ENCODE results near the gene PTCH2. TPM values are rescaled to one million over a fixed set of nuclear protein-coding genes. Genes with fewer than 3 reads are reported as not detected.

The PTCH2 gene
- total RNA-seq, 1 experiment from 2014 or later = 0.79 TPM

DNA sequence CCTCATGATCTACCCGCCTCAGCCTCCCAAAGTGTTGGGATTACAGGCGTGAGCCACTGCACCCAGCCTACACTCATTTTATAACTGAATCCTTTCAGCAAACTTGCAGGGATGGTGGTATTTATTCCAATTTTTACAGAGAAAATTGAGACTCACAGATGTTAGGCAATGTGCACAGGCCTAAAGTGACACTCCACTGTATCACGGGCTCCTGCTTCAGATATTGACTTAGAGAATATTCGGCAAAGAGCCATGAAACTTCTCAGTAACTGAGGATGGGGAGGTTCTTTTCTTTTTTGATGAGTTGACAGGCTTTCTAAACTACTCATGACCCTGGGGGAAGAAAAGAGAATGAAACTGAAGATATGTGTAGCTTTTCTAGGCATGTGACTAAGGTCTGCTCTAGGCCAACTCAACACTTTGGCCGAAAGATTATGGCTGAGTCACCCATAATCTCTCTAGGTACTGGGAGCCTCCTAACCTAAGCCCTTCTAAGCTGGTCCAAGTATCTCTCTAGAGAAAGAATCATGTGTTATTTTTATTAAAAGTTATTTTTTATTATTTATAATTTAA lies 19.9 kb upstream of the PTCH2 start:
- Histone ChIP-seq H3K23me2 (ENCODE audit: insufficient read length, low read depth, low read length, poor library complexity, severe bottlenecking) (no peaks in the 10 kb centered on the region), H2BK20ac (ENCODE audit: low read depth, low read length, poor library complexity, severe bottlenecking) (no peak overlapping the region), H2BK15ac (ENCODE audit: low read depth, low read length) (no peak overlapping the region), H3K23ac (ENCODE audit: insufficient read length, low read depth, low read length) (no peak overlapping the region), H3K14ac (ENCODE audit: insufficient read depth, low read length) (no peak overlapping the region), H3K79me2 (ENCODE audit: insufficient read depth, low read length) (no peaks in the 10 kb centered on the region), H4K8ac (replicated peaks; ENCODE audit: insufficient read length, low read depth, low read length) (no peak overlapping the region), H3K27me3 (ENCODE audit: insufficient read depth, low read length) (no peaks in the 10 kb centered on the region), H3K9ac (ENCODE audit: extremely low read depth, insufficient read length, low read length) (no peak overlapping the region), H3K4me2 (ENCODE audit: insufficient read depth, insufficient read length, low read length) (no peak overlapping the region), H3K27ac (ENCODE audit: insufficient read length, low read depth, low read length) (no peak overlapping the region), H3K18ac (ENCODE audit: insufficient read length, low read depth, low read length) (no peak overlapping the region), H3K56ac (ENCODE audit: insufficient read length, low read depth, low read length) (no peak overlapping the region), H4K91ac (ENCODE audit: insufficient read length, low read depth, low read length) (no peak overlapping the region), H3T11ph (ENCODE audit: low read length) (no peak overlapping the region), H3K4me1 (ENCODE audit: insufficient read depth, low read length) (no peaks in the 10 kb centered on the region), H3K9me3 (ENCODE audit: control insufficient read depth, low read depth, low read length) (no peaks in the 10 kb centered on the region), H2AK5ac (ENCODE audit: insufficient read length, low read length) (no peak overlapping the region), H3K4ac (ENCODE audit: low read depth, low read length) (no peak overlapping the region), H4K5ac (ENCODE audit: insufficient read length, low read depth, low read length) (no peak overlapping the region), H2BK12ac (ENCODE audit: insufficient read length, low read depth, low read length) (no peak overlapping the region), H2BK120ac (ENCODE audit: low read depth, low read length, poor library complexity, severe bottlenecking) (no peak overlapping the region), H2AFZ (ENCODE audit: low read length) (no peak overlapping the region), H2BK5ac (ENCODE audit: insufficient read length, low read length) (no peak overlapping the region), H3K79me1 (ENCODE audit: insufficient read depth, low read depth, low read length, poor library complexity, severe bottlenecking) (no peaks in the 10 kb centered on the region), H4K20me1 (ENCODE audit: control insufficient read depth, insufficient read depth, insufficient read length) (no peaks in the 10 kb centered on the region)
- H3K36me3 Mint-ChIP-seq (ENCODE audit: insufficient read depth in 1 of 3, low read depth in 3 of 3) = peaks cover 0 to 9% (median 5%) of the 10 kb centered on the region in 3 experiments; a peak in 3 of 7 replicates
- TF ChIP-seq, protein P1, sequence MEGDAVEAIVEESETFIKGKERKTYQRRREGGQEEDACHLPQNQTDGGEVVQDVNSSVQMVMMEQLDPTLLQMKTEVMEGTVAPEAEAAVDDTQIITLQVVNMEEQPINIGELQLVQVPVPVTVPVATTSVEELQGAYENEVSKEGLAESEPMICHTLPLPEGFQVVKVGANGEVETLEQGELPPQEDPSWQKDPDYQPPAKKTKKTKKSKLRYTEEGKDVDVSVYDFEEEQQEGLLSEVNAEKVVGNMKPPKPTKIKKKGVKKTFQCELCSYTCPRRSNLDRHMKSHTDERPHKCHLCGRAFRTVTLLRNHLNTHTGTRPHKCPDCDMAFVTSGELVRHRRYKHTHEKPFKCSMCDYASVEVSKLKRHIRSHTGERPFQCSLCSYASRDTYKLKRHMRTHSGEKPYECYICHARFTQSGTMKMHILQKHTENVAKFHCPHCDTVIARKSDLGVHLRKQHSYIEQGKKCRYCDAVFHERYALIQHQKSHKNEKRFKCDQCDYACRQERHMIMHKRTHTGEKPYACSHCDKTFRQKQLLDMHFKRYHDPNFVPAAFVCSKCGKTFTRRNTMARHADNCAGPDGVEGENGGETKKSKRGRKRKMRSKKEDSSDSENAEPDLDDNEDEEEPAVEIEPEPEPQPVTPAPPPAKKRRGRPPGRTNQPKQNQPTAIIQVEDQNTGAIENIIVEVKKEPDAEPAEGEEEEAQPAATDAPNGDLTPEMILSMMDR (conservative IDR thresholded peaks at IDR 0.05) = no peak
- no CpG with 5 or more reads among the region's 5 CpGs for WGBS (ENCODE audit: extremely low coverage, insufficient read length, low lambda C conversion rate)
- H3K27me3 Mint-ChIP-seq (ENCODE audit: low read depth) = no peaks in the 10 kb centered on the region; the same call in 1 of the 2 replicates
- no peak overlapping the region for H3K4me3 Mint-ChIP-seq
- no peaks in the 10 kb centered on the region; a peak in 1 of 5 replicates for H3K9me3 Mint-ChIP-seq
- DNase-seq = no peak
- H3K4me1 Mint-ChIP-seq = peaks cover 4 to 8% of the 10 kb centered on the region in 2 experiments
- H3K27ac Mint-ChIP-seq = no peak overlapping the region
